Hepatocyte (in vitro differentiated cells): Measurements from ENCODE around the gene SLC5A3.
A peak's percentile ranks its signal among the peaks of the same experiment; 100 is the strongest.

Source experiments
- EZH2 ChIP-seq: fragments of 200-600 bp; sonication (generic); IDR thresholded peaks from 2 replicates; pipeline ENCODE4 v1.6.1; 2016; ENCODE audit warnings: antibody characterized with exemption, mild to moderate bottlenecking, borderline replicate concordance
- EZH2phosphoT487 ChIP-seq: fragments of 200-600 bp; sonication (generic); IDR thresholded peaks from one replicate; pipeline ENCODE4 v1.6.1; 2018; ENCODE audit warnings: antibody characterized with exemption, mild to moderate bottlenecking, low read depth, moderate library complexity; ENCODE audit not compliant: unreplicated experiment, severe bottlenecking
- TF ChIP-seq, protein P1 (sequence below): fragments of 200-600 bp; sonication (generic); IDR thresholded peaks from 2 replicates; pipeline ENCODE4 v1.5.1; 2016; ENCODE audit warnings: antibody characterized with exemption, mild to moderate bottlenecking; ENCODE audit not compliant: poor library complexity

DNA sequence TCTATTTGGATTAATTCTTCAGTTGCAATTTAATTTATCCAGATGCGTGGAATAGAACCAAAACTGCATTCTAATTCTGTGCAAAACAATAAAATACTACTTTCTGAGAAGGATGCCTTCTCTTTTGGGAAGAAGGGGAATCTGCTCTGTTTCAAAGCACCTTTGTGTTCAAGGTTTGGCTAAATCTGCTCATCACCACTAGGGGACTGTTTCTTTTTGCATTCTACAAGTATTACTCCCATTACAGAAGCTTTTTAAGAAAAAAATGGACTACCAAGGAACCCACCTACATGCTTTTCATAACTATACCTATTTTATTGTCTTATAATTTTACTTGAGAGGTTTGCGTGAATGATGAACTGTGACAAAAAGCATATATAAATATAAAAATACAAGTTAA, 18.2 kb downstream of the SLC5A3 start:
- TF ChIP-seq, protein P1, sequence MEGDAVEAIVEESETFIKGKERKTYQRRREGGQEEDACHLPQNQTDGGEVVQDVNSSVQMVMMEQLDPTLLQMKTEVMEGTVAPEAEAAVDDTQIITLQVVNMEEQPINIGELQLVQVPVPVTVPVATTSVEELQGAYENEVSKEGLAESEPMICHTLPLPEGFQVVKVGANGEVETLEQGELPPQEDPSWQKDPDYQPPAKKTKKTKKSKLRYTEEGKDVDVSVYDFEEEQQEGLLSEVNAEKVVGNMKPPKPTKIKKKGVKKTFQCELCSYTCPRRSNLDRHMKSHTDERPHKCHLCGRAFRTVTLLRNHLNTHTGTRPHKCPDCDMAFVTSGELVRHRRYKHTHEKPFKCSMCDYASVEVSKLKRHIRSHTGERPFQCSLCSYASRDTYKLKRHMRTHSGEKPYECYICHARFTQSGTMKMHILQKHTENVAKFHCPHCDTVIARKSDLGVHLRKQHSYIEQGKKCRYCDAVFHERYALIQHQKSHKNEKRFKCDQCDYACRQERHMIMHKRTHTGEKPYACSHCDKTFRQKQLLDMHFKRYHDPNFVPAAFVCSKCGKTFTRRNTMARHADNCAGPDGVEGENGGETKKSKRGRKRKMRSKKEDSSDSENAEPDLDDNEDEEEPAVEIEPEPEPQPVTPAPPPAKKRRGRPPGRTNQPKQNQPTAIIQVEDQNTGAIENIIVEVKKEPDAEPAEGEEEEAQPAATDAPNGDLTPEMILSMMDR = peak; percentile 27
- no peak for TF ChIP-seq EZH2
- TF ChIP-seq EZH2phosphoT487 = no peak
